HCEC 1CT (cell line): Measurements from ENCODE around the gene MYOT.
"Not testable (repeated sequence)": the region's sequence is repeated elsewhere in the genome, so short reads cannot be mapped to it uniquely, and the experiment has no call there.

ENCODE experiments used
- DNase-seq: peaks from one replicate; pipeline ENCODE4 v3.0.0-alpha.2; 2017

Gene MYOT

GRCh38 chr5:137867664-137868063 lies at the start of gene MYOT:
Gene MYOT (plus strand): TSS chr5:137867860. CDS start chr5:137870652, 2,792 bp downstream.
- no peak for DNase-seq

DNA sequence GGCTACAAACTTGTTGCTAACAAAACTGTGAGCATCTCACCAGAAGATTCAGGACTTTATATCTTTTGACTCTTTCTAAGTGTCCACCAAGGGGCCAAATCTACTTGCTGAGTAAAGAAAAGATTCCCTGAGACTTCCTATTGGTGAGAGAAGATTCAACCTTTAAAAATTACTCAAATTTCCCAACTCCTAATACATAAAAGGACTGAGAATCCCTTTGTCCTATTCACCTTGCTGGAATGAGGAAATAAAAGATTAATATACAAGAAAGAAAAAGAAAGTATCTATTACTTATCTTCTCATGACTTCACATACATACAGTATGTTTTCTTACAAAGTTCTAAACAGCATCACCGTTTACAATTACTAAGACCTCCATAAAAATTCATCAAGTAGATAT lies 47.9 kb upstream of the MYOT start:
- DNase-seq, result no peak

- DNase-seq, result peak; percentile 51
Observed at GRCh38 chr5:137822158-137822764, 45.4 kb upstream of the MYOT start.

DNA sequence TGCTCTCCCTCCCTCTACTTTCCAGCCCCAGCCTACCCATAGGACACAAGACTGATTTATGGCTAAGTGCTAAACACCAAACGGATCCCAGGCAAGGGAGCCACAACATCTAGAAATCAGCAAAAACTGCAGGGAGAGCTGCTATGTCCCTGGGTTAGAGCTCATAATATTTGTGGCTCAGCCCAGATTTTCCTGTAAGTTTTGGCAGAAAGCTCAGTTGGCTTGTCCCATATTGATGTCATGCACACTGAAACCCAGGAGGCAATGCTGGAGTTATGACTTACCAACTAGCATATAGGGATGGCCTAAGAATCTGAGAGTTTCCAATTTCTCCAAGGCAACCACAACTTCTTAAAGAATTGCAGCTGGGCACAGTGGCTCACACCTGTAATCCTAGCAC lies 44.7 kb upstream of the MYOT start:
- no peak for DNase-seq

DNA sequence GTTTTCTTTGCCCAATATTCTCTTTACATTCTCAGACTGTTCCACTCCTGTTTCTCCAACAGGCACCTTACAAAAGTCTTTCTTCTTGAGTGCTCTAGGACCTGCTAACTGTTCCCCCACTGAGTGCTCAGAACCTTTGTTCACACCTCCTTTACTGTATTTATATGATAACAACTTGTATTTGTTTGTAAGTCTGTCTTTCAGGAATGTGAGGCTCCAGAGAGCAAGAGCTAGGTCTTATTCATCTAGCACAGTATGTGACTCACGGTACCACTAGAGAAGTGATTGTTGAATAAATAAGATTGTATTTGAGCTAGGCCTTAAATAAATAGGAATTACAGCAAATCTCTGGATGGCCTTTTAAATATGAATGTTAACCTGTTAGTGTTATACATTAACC lies 42.5 kb upstream of the MYOT start:
- DNase-seq, result no peak

GRCh38 chr5:137826067-137826466 lies 41.6 kb upstream of the MYOT start:
- no peak for DNase-seq

GRCh38 chr5:137828180-137828579 lies 39.5 kb upstream of the MYOT start:
- DNase-seq, result no peak

- DNase-seq, result no peak
Observed at GRCh38 chr5:137828664-137829063, 39.0 kb upstream of the MYOT start.

DNA sequence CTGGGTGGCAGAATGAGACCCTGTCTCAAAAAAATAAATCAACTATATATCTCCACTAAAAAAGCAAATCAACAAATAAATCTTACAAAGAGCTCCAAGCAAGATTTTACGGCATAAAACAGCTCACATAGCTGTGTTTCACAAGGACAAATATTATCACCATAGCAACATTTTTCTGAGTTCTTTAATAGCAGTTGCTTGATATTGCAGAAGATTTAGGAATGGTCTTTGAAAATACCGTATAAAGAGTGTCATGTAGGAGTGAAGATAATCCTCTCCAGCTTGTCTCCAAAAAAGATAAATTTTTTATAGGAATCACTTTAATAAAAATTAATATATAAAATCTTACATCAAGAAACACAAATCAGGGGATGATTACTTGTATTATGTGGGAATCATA lies 36.6 kb upstream of the MYOT start:
- no peak for DNase-seq

DNA sequence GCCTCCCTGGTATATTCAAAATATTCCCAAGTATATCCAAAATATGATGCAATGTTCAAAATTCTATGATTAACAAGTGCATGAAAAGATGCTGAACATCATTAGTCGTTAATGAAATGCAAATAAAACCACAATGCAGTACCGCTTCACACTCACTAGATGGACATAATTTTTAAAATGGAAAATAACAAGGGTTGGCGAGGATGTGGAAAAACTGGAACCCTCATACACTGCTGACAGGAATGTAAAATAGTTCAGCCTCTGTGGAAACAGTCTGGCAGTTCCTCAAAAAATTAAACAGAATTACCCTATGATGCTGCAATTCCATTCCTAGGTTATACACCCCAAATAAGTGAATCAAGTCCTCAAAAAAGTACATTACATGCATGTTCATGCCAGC lies 36.1 kb upstream of the MYOT start:
- no peak for DNase-seq

DNA sequence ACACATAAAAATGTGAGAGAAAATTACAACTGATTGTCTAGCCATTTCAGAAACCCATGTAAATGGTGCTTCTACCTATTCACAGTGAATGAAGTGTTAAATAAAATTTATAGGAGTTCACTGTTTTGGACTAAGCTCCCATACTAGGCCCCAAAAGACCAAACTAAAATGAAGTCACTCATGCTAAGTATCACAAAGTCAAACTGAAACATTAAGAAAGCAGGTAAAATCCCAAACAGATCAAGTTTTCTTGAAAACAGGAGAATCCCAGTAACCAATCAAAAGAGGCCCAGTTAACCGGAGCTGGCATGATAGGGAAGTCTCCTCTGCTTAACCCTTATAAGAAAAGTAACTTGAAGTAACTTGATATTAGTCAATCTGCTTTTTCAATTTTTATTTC lies 35.2 kb upstream of the MYOT start:
- no peak for DNase-seq

- DNase-seq, result peak; percentile 70
Observed at GRCh38 chr5:137833463-137833862, 34.2 kb upstream of the MYOT start.

GRCh38 chr5:137834498-137835049 lies 33.1 kb upstream of the MYOT start:
- no peak for DNase-seq

DNA sequence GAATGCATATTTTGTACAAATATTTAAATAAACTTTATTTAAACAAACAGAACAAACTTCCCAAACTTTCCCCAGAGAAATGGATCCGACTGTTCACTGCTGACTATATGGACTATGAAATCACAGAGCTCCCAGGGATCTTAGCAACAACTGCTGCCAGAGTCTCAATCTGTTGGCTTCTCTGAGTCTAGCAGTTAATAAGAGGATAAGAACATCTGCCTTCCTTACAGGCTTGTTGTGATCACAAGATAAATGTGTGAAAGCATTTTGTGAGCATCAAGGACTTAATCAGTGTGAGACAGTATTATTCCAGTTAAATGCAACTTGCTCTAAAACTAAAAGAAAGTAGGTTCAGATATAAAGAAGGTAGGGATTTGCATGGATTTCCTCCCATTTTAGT lies 31.4 kb upstream of the MYOT start:
- DNase-seq, result no peak

DNA sequence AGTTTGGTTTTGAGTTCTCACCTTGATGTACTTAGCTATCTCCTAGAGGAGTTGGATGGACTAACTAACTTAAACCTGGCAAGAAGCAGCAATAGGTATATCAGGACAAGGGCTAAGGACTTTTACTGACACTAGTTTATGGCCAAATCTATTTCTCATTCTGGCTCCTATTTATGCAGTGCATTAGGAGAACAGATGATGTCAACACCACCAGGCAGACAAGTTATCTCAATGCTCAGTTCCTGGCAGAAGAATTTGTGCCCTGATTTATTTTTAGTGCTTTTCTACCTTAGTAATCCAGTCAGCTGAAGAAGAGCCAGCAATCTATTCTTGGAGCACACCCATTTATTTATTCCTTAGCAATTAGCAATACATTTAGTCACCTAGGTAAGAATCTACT lies 30.7 kb upstream of the MYOT start:
- no peak for DNase-seq

DNA sequence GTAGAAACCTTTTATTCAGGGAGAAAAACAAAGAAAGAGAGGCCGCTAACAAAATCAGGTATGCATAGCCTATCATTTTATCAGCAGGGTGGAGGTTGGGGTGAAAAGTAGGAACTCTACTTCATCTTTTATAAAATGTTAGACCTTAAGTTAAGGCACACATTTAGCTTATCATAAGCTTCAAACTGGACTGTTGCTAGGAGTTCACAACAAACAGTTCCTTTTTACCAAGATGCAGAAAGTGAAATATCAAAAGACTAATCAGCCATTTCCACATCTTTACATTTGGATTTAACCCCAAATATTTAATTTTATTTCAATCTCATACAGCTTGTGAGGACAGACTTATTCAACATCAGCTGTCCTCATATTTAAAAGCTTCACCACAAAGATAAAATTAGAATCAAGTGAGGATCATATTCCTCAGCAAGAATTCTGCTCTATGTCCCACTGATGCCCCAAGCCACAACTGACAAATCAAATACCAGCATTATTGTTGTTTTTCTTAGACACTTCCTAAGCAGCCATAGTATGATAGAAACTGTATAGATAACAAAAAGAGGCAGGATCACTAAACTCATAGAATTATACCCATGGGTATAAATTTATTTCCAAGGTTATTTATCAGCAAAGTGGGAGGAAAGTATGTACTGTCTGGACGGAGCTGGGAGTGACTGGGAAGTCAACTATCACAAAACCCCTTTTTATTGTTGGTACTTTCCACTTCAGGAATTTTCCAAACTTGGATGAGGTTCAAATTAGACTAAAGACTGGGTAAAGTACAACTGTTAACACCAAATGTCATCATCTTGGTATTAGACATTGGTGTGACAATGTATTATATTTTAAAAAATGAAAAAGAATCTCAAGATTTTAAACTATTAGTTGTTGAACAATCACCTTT lies 29.9 kb upstream of the MYOT start:
- no peak for DNase-seq

DNA sequence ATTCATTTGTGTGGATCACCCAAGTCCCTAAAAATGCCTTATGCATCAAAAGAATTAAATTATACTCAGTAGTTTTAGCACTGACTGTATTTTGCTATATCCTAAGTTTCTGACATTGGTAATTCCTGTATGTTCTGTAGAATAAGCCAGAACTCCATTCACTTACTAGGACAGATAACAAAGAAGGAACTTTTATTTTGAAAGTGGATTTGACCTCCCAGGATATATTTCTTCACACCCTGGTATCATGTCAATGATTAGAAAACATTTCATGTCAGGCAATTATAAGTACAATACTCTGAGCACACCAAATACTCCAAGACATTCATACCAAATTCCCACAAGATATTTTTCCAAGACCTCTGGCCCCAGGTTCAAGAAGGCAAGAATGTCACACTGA lies 28.7 kb upstream of the MYOT start:
- DNase-seq, result no peak

DNA sequence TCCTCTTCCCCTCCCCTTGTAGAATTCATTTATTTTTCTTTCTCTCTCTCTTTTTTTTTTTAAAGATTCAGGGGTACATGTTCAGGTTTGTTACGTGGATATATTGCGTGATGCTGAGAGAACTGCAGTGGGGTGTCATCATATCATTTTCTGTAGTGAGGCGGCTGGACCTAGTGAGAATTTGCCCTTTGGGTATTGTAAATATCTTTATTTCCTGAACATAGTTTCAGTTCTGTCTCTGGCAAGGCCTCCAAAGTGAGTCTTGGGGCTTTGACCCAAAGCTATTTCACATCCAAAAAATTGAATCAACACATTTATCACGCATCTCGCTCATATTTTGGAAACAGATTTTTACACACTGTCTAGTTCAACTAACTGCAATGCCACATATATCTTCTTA lies 25.4 kb upstream of the MYOT start:
- no peak for DNase-seq

GRCh38 chr5:137843676-137844299 lies 23.9 kb upstream of the MYOT start:
- no peak for DNase-seq

DNA sequence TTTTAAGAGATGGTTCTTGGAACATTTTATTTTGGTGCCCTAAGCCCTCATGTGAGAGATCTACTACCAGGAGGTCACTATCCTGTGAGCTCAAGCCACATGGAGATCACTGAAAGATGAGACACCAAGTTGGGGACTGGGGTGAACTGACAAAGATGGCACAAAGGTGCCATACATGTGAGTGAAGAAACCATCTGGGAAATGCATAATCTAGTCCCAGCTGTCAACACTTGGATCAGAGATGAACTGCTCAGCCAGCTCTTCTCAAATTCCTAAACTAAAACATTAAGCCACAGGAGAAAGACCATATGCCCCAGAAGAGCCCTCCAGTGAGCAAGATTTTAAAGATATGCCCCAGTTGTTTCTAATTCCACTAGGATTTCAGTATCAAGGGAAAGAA lies 22.2 kb upstream of the MYOT start:
- DNase-seq, result no peak

DNA sequence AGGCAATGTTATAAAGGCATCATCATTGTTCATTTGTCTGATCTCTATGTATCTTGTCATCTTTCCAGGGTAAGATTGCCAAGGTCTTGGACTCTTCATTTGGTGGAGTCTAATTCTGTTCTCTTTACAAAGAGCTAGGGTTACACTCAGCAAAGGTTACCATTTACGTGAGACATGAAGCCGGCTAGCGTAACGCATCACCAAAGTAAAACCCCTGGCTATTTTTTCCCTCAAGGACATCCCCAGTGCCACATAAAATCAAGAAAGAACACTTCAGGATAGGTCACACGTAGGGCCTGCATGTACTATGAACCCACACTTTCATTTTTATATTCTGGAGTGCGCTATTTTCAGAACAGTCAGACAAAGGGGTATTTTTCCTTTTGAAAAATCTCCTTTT lies 20.0 kb upstream of the MYOT start:
- no peak for DNase-seq

- DNase-seq, result not testable (repeated sequence)
Observed at GRCh38 chr5:137853165-137853564, 14.5 kb upstream of the MYOT start.

DNA sequence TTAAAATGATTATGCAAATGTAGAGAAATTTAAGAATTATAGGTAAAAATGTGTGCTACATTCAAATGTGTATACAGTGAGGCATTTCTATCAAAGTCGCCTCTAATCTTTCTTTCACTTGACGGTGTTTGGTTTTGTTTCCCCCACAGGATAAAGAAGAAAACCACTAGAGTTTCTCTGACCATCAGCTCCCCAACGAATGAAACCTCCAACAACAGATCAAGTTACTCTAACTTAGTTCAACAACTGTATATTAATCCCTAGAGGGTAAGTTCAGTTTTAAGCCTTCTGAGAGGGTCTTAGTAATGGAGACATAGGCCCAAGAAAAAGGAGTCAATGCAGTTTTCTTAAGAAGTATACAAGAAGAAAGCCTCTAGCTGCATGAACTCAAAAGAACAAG lies 11.5 kb upstream of the MYOT start:
- DNase-seq, result no peak
